CD4-positive, alpha-beta T cell treated with Interleukin-17A for 4 hours (primary cell): ENCODE data around the gene IRAK2.

ENCODE experiments used
- DNase-seq: peaks from one replicate; pipeline ENCODE4 v3.0.0-alpha.2; 2020; ENCODE audit warnings: mixed read lengths

IRAK2 gene

DNA sequence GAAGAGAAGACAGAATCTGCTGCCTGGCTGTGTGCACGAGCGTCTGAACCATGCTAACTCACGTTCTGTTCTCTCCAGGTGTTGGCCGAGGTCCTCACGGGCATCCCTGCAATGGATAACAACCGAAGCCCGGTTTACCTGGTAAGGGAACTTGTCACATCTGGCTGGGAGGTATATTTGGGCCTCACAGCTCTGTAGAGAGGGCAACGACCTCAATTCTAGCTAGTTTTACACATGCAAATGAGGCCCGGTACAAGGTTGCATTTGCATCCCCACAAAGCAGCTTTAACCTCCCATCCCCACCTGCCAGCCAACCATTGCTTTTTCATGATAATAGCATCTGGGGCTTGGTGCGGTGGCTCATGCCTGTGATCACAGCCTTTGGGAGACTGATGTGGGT lies 61.6 kb downstream of the IRAK2 start:
- no peak for DNase-seq

DNA sequence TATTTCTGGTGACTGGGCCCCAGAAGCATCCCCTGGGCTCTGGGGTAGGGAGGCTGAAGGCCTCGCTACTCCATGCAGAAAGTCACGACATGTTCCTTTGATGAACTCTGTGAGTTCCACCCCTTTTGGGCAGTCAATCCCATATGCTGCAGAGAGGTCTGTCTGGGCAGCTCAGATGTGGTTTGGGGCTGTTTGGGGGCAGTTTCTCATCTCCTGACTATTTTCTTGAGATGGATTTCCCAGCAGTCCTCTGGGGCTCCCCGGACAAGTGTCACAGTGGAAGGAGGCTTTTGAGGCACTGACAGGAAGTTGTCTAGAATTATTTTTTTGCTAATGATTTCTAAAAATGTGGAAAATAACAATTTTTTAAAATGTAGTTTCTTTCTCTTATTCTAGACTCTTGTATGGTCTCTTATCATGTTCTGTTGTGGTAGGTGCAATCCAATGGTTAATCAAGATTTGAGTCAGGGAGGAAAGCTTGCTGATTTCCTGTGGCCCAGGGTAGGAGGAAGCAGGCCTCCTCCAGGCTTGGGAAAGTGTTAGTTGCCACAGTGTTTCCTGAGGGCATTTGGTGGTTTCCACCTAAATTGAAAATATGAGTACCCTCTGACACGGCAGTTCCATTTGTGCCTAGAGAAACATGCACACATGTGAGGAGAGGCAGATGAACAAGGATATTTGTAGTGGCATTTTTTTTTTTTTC lies 63.7 kb downstream of the IRAK2 start:
- peak; percentile 22 for DNase-seq

GRCh38 chr3:10229576-10229975 lies 64.9 kb downstream of the IRAK2 start:
- DNase-seq: no peak

- no peak for DNase-seq
Measured at GRCh38 chr3:10232137-10232536, 67.4 kb downstream of the IRAK2 start.

- no peak for DNase-seq
Measured at GRCh38 chr3:10233988-10234387, 69.3 kb downstream of the IRAK2 start.

DNA sequence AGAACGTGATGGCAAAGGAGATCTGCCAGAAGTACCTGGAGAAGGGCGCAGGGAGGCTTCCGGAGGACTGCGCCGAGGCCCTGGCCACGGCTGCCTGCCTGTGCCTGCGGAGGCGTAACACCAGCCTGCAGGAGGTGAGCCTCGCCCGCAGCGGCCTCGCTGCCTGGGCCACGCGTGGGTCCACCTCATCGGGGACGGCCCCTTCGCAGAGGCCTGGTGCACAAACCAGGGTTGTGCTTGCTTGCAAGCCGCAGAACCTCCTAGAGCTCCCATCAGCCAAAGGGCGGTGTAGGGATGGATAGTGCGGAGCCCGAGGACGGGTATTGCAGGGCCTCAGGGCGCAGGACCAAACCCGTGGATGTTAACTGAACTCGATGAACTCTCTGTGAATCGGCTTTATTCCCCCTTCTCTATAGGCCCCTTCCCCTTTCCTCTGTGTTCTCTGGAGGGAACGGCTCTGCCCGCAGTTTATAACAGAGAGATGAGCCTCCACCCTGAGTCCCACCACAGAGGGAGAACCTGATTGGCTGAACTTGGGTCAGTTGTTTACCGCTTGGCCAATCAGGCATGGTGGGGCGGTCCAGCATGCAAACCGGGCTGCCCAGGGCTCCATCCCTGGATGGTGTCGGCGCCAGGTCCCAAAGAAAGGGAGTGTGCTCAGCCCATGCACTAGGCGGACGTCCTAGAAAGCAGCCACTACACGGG lies 70.0 kb downstream of the IRAK2 start:
- DNase-seq: no peak

DNA sequence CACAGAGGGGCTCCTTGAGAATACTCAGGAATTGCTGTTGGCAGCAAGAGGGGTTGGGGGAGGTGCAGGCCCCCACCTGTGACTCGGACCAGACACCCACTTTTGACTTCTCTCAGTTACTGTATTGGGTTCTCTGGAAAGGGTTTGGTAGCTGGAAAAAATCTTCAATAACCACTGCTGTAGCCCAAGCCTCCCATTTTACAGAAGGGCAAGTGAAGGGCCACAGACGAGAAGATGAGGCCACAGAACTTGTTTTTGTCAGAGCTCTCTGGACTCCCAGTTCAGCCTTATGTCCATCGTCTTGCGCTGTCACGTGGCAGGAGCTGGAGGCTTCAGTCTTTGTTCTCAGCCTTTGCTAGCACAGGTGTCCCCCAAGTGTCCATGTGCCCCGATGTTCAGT lies 70.8 kb downstream of the IRAK2 start:
- DNase-seq: no peak

- DNase-seq: peak; percentile 58
Measured at GRCh38 chr3:10238345-10239183, 73.8 kb downstream of the IRAK2 start.

- DNase-seq: no peak
Measured at GRCh38 chr3:10240799-10241198, 76.1 kb downstream of the IRAK2 start.

DNA sequence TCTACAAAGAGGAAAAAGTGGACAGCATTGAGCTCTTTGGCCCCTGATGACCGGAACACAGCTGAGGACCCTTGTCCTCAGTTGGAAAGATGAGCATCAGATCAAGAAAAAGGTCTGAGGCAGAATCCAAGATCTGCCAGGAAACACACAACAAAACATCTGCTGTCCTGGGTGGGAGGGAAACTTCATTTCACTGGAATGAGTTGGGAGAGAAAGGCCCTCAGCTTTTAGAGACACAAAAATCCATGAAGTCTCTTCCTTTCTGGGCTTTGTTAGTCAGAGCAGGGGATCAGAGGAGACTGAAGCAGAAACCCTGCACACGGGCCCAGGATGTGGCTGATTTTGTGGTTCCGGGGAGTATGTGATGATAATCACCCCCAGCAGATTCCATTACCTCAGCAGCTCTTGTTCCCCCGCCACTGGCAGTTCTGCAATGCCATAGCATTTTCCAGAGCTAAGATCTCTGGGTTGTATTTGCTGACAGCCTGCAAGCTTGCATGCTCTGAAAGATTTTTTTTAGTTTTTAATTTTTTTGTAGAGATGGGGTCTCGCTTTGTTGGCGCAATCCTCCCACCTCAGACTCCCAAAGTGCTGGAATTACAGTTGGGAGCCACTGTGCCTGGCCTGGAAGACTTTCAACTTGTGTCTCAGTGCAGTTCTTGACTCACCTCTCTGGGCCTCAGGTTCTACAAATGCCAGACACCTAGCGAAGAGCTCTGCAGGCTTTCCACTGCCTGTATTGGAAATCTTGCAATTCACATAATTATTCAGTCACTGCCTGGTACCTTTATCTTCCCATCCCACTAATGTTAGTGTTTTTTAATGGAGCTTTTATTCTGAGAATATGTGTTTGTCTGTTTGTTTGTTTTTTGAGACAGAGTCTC lies 77.7 kb downstream of the IRAK2 start:
- DNase-seq: peak; percentile 82

DNA sequence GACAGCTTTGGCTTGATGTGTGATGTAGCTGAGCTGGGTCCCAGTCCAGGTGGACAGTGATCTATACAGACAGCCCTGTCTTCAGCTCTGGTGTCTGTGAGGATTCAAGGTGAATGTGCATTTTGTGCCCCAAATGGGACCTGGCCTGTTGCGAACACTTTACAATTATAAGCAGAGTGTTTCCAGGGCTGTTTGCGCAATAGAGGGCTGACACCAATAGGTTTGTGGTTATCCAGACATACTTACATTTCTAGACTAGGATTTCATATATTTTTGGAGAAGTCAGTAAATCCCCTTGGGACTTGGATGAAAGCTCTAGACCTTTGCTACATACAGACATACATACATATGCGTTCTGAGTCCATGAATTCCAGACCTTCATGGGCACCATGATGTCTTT lies 79.3 kb downstream of the IRAK2 start:
- no peak for DNase-seq

DNA sequence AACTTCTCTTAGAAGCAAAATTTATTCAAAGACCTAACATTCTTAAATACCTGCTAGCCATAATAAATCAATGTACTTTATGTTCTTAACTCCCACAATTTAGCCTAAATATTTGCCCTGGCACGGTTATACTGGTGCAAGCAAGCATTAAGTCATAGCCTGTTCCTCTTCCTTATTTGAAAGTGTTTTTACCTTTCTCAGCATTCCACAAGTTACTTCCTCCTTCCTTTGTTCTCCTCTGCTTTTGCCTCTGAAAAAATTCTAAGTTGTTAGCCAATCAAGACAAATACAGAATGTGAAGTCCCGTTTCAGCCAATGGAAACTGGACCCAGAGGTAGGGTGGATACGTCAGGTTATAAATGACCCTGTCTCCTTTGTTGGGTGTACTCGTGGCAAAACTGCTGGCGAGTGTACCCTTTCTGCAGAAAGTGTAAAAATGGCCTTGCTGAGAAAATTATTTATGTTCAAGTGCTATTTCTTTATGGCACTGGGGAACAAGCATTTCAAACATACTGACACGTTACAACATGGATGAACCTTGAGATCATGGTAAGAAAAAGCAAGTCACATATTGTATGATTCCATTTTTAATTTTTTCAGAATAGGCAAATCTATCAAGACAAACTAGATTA lies 80.5 kb downstream of the IRAK2 start:
- DNase-seq: no peak

DNA sequence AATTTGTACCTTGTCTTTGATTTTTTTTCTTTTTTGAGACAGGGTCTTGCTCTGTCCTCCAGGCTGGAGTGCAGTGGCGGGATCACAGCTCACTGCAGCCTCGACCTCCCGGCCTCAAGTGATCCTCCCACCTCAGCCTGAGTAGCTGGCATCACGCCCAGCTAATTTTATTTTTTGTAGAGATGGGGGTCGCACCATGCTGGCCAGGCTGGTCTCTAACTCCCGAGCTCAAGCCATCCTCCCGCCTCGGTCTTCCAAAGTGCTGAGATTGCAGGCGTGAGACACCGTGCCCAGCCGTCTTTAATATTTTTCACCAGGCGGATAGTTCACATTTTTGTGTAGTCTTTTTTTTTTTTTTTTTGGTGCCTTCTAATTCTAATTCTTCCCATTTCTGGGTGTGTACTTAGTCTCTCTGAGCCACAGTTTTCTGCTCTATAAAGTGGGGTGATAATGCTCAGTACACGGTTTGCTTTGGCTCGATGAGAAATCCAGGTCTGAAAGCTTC lies 83.0 kb downstream of the IRAK2 start:
- no peak for DNase-seq

GRCh38 chr3:10248184-10248983 lies 83.7 kb downstream of the IRAK2 start, which contains the start of gene TATDN2:
TSS of gene TATDN2 (plus strand) at chr3:10248459. CDS start at chr3:10249201, 742 bp downstream.
- peak; percentile 98 for DNase-seq

- peak; percentile 53 for DNase-seq
Measured at GRCh38 chr3:10248984-10249748, 84.4 kb downstream of the IRAK2 start.

GRCh38 chr3:10249833-10250232 lies 85.1 kb downstream of the IRAK2 start:
- no peak for DNase-seq

- no peak for DNase-seq
Measured at GRCh38 chr3:10251006-10251405, 86.3 kb downstream of the IRAK2 start.

DNA sequence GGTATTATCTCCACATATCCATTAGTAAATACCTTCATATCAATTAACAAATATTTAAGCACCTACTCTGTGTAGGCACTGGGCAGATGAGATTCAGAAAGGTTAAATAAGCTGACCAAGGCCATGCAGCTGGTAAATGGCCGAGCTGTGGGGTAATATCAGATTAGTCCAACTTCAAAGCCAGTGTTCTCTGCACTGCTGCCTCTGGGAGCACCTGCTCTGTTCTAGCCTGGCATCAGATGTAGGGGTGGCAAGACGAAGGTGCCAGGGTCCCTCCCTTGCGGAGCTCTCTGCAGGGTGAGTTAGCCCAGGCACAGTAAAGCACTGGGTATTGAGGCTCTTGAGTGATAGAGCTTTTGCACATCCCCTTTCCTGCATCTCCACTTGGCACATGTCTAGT lies 89.0 kb downstream of the IRAK2 start:
- DNase-seq: no peak

GRCh38 chr3:10255835-10256234 lies 91.1 kb downstream of the IRAK2 start:
- no peak for DNase-seq

DNA sequence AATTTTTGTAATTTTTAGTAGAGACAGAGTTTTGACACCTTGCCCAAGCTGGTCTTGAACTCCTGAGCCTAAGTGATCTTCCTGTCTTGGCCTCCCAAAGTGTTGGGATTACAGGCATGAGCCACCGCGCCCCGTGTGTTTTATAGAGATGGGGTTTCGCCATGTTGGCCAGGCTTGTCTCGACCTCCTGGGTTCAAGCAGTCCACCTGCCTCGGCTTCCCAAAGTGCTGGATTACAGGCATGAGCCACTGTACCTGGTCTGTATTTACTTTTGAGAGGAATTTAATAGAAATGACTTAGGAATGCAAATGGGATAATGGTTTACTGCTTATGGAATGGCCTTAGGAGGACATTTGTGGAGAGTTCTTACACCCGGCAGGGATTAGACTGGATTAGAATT lies 94.3 kb downstream of the IRAK2 start:
- no peak for DNase-seq
